ENCODE data around the gene DUOX1. TPM values are rescaled to one million over a fixed set of nuclear protein-coding genes. Genes with fewer than 3 reads are reported as not detected.

The DUOX1 gene
- total RNA-seq, 3 donors from 2014 or later: 0.43 to 1.7 (median 0.70) TPM

DNA sequence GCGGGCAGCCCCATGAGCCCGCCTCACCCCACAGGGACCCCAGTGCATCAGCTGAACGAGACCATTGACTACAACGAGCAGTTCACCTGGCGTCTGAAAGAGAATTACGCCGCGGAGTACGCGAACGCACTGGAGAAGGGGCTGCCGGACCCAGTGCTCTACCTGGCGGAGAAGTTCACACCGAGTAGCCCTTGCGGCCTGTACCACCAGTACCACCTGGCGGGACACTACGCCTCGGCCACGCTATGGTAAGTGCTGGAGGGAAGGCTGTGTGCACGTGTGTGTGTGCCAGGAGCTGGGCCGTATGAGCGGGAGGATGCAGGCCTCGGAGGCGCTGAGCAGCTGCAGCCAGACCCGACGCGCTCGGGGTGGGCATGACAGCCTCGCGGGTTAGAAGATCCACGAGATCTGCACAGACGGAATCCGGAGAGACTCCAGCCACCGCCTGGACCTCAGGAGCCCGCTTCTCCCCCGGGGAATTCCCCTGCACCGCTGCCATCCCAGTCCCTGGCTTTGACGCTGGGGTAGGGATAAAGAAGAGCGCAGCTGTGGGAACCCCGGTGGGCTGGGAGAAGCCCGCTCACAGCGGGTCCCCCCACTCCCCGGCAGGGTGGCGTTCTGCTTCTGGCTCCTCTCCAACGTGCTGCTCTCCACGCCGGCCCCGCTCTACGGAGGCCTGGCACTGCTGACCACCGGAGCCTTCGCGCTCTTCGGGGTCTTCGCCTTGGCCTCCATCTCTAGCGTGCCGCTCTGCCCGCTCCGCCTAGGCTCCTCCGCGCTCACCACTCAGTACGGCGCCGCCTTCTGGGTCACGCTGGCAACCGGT, 13.1 kb upstream of the DUOX1 start:
- H3K4me1 ChIP-seq (ENCODE audit: low read depth): peaks cover 6% of the 10 kb centered on the region
- TF ChIP-seq, protein P1, sequence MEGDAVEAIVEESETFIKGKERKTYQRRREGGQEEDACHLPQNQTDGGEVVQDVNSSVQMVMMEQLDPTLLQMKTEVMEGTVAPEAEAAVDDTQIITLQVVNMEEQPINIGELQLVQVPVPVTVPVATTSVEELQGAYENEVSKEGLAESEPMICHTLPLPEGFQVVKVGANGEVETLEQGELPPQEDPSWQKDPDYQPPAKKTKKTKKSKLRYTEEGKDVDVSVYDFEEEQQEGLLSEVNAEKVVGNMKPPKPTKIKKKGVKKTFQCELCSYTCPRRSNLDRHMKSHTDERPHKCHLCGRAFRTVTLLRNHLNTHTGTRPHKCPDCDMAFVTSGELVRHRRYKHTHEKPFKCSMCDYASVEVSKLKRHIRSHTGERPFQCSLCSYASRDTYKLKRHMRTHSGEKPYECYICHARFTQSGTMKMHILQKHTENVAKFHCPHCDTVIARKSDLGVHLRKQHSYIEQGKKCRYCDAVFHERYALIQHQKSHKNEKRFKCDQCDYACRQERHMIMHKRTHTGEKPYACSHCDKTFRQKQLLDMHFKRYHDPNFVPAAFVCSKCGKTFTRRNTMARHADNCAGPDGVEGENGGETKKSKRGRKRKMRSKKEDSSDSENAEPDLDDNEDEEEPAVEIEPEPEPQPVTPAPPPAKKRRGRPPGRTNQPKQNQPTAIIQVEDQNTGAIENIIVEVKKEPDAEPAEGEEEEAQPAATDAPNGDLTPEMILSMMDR (IDR thresholded peaks at IDR 0.05): no peak
- intact Hi-C loops (cut with DNase I, micrococcal nuclease): no loop called here

GRCh38 chr15:45117308-45118130, 12.3 kb upstream of the DUOX1 start:
- no peaks in the 10 kb centered on the region for H3K9me3 ChIP-seq
- ATAC-seq (no peak), DNase-seq (no peak)
- intact Hi-C loops (cut with DNase I, micrococcal nuclease): no loop called here
- no peaks in the 10 kb centered on the region for H3K36me3 ChIP-seq (ENCODE audit: low read depth)
- H3K4me1 ChIP-seq (ENCODE audit: low read depth): peaks cover 6% of the 10 kb centered on the region
- no peak overlapping the region for H3K4me3 ChIP-seq
- TF ChIP-seq, protein P1 (IDR thresholded peaks at IDR 0.05): no peak

More for the DNA sequence above, 13.1 kb upstream of the DUOX1 start:
- no peak overlapping the region for H3K4me3 ChIP-seq
- no peak for DNase-seq
- H3K36me3 ChIP-seq (ENCODE audit: low read depth): no peaks in the 10 kb centered on the region
- no peaks in the 10 kb centered on the region for H3K9me3 ChIP-seq
- no peak for ATAC-seq

GRCh38 chr15:45118131-45118588, 11.6 kb upstream of the DUOX1 start:
- ATAC-seq (peak; percentile 92), DNase-seq (peak; percentile 79 to 95 (median 89))
- TF ChIP-seq, protein P1 (IDR thresholded peaks at IDR 0.05): peak; percentile 98
- intact Hi-C loops (cut with DNase I, micrococcal nuclease): no loop called here
- Histone ChIP-seq H3K9me3 (no peaks in the 10 kb centered on the region), H3K4me1 (ENCODE audit: low read depth) (peaks cover 3% of the 10 kb centered on the region), H3K4me3 (no peak overlapping the region), H3K36me3 (ENCODE audit: low read depth) (no peaks in the 10 kb centered on the region)

- intact Hi-C loops (cut with DNase I, micrococcal nuclease): no loop called here
- TF ChIP-seq, protein P1 (IDR thresholded peaks at IDR 0.05): no peak
- Histone ChIP-seq H3K36me3 (ENCODE audit: low read depth) (no peaks in the 10 kb centered on the region), H3K9me3 (no peaks in the 10 kb centered on the region), H3K4me3 (no peak overlapping the region), H3K4me1 (ENCODE audit: low read depth) (peaks cover 3% of the 10 kb centered on the region)
- ATAC-seq: no peak
- no peak for DNase-seq
Observed at GRCh38 chr15:45118996-45119395, 10.8 kb upstream of the DUOX1 start.

GRCh38 chr15:45120081-45120972, 9.5 kb upstream of the DUOX1 start:
- DNase-seq (no peak), ATAC-seq (no peak)
- intact Hi-C loops (cut with DNase I, micrococcal nuclease): no loop called here
- Histone ChIP-seq H3K4me1 (ENCODE audit: low read depth) (no peaks in the 10 kb centered on the region), H3K9me3 (no peaks in the 10 kb centered on the region), H3K4me3 (no peak overlapping the region), H3K36me3 (ENCODE audit: low read depth) (no peaks in the 10 kb centered on the region)
- TF ChIP-seq, protein P1 (IDR thresholded peaks at IDR 0.05): no peak
